Osteoblast (primary cell): ENCODE data around the gene HRK. TPM values are rescaled to one million over a fixed set of nuclear protein-coding genes. Genes with fewer than 3 reads are reported as not detected.

Experiments
- DNase-seq: peaks from one replicate; pipeline ENCODE4 v3.0.0; 2011; ENCODE audit warnings: low spot score, mixed read lengths; ENCODE audit not compliant: insufficient read length; ENCODE audit errors: missing footprints
- H2AFZ ChIP-seq: 2 replicates; pipeline ENCODE4 v1.6.0; 2011; ENCODE audit warnings: mild to moderate bottlenecking, low read length
- H3K27ac ChIP-seq: 2 replicates; pipeline ENCODE4 v1.5.1; 2011; ENCODE audit warnings: mild to moderate bottlenecking, low read depth, low read length, moderate library complexity
- H3K27me3 ChIP-seq: 2 replicates; pipeline ENCODE4 v1.6.0; 2012; ENCODE audit warnings: mild to moderate bottlenecking, control low read depth, inconsistent platforms, low read length, moderate library complexity; ENCODE audit not compliant: insufficient read depth
- H3K36me3 ChIP-seq: 2 replicates; pipeline ENCODE4 v1.5.1; 2011; ENCODE audit warnings: mild to moderate bottlenecking, low read length, control low read depth, moderate library complexity; ENCODE audit not compliant: insufficient read depth
- H3K4me1 ChIP-seq: 2 replicates; pipeline ENCODE4 v1.5.1; 2011; ENCODE audit warnings: mild to moderate bottlenecking, low read length, control low read depth, moderate library complexity; ENCODE audit not compliant: insufficient read depth
- H3K4me2 ChIP-seq: 2 replicates; pipeline ENCODE4 v1.6.0; 2011; ENCODE audit warnings: mild to moderate bottlenecking, low read length; ENCODE audit not compliant: insufficient read depth
- H3K4me3 ChIP-seq: fragments of 200-600 bp; sonication (generic); 3 replicates; pipeline ENCODE4 v1.5.1; 2012; ENCODE audit warnings: mild to moderate bottlenecking, low read length, inconsistent platforms; ENCODE audit not compliant: insufficient read depth
- H3K79me2 ChIP-seq: 2 replicates; pipeline ENCODE4 v1.6.0; 2012; ENCODE audit warnings: mild to moderate bottlenecking, low read length, control low read depth, inconsistent platforms; ENCODE audit not compliant: insufficient read depth
- H3K9me3 ChIP-seq: 2 replicates; pipeline ENCODE4 v1.5.1; 2011; ENCODE audit warnings: low read depth, low read length, control low read depth
- H4K20me1 ChIP-seq: 2 replicates; pipeline ENCODE4 v1.6.0; 2012; ENCODE audit warnings: mild to moderate bottlenecking, low read length, control low read depth; ENCODE audit not compliant: insufficient read depth
- total RNA-seq: library from RNA; depleted of rRNA; stranded (reverse); fragments of >200 nt; gene quantifications from 2 replicates; pipeline ENCODE4 v1.2.3, GENCODE V29; 2012
- TF ChIP-seq, protein P1 (sequence below): IDR thresholded peaks from 2 replicates; pipeline ENCODE4 v1.5.1; 2011; ENCODE audit warnings: mild to moderate bottlenecking, low read depth, low read length, moderate library complexity; ENCODE audit errors: extremely low read depth

The HRK gene
- total RNA-seq, 1 donor, result under 0.01 TPM

DNA sequence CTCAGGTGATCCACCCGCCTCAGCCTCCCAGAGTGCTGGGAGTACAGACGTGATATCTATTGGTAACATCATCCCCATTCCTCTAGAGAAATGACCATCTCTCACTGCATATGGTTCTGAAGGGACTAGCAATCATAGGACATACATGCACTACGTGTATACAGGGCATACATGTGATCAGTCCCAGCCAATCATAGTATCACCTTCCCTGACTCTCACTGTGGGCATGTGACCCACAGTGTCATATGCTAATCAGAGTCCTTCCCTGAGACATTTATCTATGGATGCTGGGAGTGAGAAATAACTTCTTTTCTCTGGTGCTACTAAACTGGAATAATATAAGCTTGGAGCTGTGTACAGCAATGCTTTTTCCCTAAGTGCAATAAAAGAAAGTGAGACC is 17.4 kb upstream of the HRK start:
- H3K27ac ChIP-seq, result no peak overlapping the region
- no peaks in the 10 kb centered on the region for H3K9me3 ChIP-seq
- no peak for DNase-seq
- no peak overlapping the region for H3K4me2 ChIP-seq
- H3K4me3 ChIP-seq, result no peak overlapping the region
- TF ChIP-seq, protein P1, sequence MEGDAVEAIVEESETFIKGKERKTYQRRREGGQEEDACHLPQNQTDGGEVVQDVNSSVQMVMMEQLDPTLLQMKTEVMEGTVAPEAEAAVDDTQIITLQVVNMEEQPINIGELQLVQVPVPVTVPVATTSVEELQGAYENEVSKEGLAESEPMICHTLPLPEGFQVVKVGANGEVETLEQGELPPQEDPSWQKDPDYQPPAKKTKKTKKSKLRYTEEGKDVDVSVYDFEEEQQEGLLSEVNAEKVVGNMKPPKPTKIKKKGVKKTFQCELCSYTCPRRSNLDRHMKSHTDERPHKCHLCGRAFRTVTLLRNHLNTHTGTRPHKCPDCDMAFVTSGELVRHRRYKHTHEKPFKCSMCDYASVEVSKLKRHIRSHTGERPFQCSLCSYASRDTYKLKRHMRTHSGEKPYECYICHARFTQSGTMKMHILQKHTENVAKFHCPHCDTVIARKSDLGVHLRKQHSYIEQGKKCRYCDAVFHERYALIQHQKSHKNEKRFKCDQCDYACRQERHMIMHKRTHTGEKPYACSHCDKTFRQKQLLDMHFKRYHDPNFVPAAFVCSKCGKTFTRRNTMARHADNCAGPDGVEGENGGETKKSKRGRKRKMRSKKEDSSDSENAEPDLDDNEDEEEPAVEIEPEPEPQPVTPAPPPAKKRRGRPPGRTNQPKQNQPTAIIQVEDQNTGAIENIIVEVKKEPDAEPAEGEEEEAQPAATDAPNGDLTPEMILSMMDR, result no peak
- H3K4me1 ChIP-seq, result no peaks in the 10 kb centered on the region
- no peaks in the 10 kb centered on the region for H3K79me2 ChIP-seq
- H3K36me3 ChIP-seq, result no peaks in the 10 kb centered on the region
- H4K20me1 ChIP-seq, result no peaks in the 10 kb centered on the region
- H3K27me3 ChIP-seq, result peaks cover 12% of the 10 kb centered on the region
- H2AFZ ChIP-seq, result no peak overlapping the region

DNA sequence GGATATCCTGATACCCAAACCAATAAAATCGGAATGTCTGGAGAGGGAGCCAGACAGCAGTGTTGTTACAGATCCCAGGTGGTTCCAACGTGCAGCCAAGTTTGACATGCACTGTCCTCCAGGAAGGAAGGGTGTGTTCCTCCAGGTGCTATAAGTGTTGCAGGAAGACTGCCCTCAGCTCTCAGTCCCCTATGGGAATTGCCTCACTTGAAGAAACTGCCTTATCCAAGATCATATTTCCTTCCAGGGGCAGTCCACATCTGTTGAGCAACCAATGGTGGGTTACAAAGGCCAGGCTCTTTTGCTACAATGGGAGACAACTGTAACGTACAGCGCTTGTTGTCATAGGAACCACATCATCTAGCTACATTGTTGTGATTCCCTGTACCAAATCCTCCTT is 16.2 kb upstream of the HRK start:
- H3K27me3 ChIP-seq, result peaks cover 12% of the 10 kb centered on the region
- no peak overlapping the region for H3K27ac ChIP-seq
- H3K4me2 ChIP-seq, result no peak overlapping the region
- DNase-seq, result no peak
- no peaks in the 10 kb centered on the region for H3K9me3 ChIP-seq
- no peak overlapping the region for H2AFZ ChIP-seq
- no peaks in the 10 kb centered on the region for H4K20me1 ChIP-seq
- H3K36me3 ChIP-seq, result no peaks in the 10 kb centered on the region
- no peaks in the 10 kb centered on the region for H3K79me2 ChIP-seq
- TF ChIP-seq, protein P1, result no peak
- no peak overlapping the region for H3K4me3 ChIP-seq
- no peaks in the 10 kb centered on the region for H3K4me1 ChIP-seq

DNA sequence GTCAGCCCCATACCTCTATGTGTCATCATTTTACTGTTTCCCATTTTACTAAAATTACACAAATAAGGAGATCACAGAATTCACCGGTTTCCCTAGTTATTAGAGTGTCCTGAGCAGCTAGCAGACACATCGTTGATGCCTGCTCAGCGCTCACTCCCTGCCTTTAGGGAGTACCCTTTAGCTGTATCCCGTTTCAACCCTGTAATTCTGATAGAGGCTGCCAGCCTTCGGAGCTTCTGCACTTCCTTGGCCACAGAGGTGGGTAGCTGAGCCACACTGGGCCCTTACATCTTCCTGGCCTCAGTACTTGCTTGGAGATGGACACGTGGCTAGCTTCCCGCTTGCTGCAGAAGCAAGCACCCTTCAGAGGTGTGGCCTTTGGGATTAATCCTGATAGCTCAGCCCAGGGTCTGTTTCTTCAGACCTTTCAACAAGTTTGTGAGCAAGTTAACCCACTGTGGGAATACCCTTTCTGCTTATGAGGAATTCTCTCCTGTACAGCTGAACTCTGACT is 15.2 kb upstream of the HRK start:
- Histone ChIP-seq H3K9me3 (no peaks in the 10 kb centered on the region), H3K36me3 (no peaks in the 10 kb centered on the region), H3K4me3 (no peak overlapping the region), H3K4me2 (no peak overlapping the region), H4K20me1 (no peaks in the 10 kb centered on the region), H2AFZ (no peak overlapping the region), H3K27me3 (peaks cover 12% of the 10 kb centered on the region), H3K27ac (no peak overlapping the region), H3K4me1 (no peaks in the 10 kb centered on the region), H3K79me2 (no peaks in the 10 kb centered on the region)
- DNase-seq, result no peak
- TF ChIP-seq, protein P1, result no peak

DNA sequence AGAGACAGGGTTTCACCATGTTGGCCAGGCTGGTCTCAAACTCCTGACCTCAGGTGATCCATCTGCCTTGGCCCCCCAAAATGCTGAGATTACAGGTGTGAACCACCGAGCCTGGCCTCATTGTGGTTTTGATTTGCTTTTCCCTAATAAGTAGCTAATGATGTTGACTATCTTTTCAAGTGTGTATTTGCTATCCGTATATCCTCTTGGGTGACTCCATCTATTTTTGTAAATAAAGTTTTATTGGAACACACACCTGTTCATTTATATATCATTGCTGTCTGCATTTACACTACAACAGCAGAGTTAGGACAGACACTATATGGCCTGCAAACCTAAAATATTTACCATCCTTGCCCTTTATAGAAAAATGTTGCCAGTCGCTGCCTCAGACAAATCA is 13.7 kb upstream of the HRK start:
- H3K36me3 ChIP-seq, result no peaks in the 10 kb centered on the region

More for the DNA sequence above, 13.7 kb upstream of the HRK start:
- peaks cover 7% of the 10 kb centered on the region for H3K27me3 ChIP-seq
- H3K79me2 ChIP-seq, result no peaks in the 10 kb centered on the region
- H3K4me3 ChIP-seq, result no peak overlapping the region
- H3K4me2 ChIP-seq, result no peak overlapping the region
- H3K4me1 ChIP-seq, result no peaks in the 10 kb centered on the region
- no peaks in the 10 kb centered on the region for H3K9me3 ChIP-seq
- DNase-seq, result no peak
- H3K27ac ChIP-seq, result no peak overlapping the region
- TF ChIP-seq, protein P1, result no peak
- no peak overlapping the region for H2AFZ ChIP-seq
- no peaks in the 10 kb centered on the region for H4K20me1 ChIP-seq
